ENCODE results near the gene NSUN4. TPM values are rescaled to one million over a fixed set of nuclear protein-coding genes. Genes with fewer than 3 reads are reported as not detected.

NSUN4 gene
- total RNA-seq, 4 donors from 2014 or later: 11.4 to 24.5 (median 18.4) TPM

DNA sequence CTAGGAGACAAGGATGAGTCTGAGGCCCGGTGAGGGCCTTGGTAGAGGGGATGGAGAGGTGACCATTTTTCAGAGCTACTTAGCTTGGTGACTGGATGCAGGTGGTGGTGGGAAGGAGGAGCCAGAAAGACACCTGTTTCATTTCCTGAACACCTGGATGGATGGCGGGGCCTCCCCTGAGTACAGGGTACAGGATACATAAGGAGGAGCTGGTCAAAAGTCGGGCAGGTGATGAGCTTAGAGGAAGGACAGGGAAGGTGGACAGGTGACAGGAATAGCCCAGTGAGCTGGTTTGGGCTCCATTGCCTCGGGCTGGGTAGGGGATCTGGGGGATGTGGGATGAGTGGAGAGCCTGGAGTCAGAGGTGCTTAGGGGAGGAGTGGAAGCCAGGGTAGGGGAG is 59.8 kb downstream of the NSUN4 start:
- H3K27ac ChIP-seq: no peak overlapping the region
- peaks cover 0 to 25% (median 12%) of the 10 kb centered on the region in 3 donors for H3K4me1 ChIP-seq
- no peaks in the 10 kb centered on the region for H3K9me3 ChIP-seq
- H3K27me3 ChIP-seq: no peaks in the 10 kb centered on the region
- WGBS, 2 donors (ENCODE audit: low coverage in 1 of 2): 50 to 81% methylated on average over 1 to 3 of the region's 4 CpGs
- no peaks in the 10 kb centered on the region for H3K36me3 ChIP-seq
- TF ChIP-seq CTCF (IDR thresholded peaks at IDR 0.05) (no peak), POLR2A (IDR thresholded peaks at IDR 0.05) (no peak), EP300 (IDR thresholded peaks at IDR 0.05) (no peak), POLR2AphosphoS5 (IDR thresholded peaks at IDR 0.05) (no peak)
- H3K4me3 ChIP-seq: no peak overlapping the region
- no peak for ATAC-seq

DNA sequence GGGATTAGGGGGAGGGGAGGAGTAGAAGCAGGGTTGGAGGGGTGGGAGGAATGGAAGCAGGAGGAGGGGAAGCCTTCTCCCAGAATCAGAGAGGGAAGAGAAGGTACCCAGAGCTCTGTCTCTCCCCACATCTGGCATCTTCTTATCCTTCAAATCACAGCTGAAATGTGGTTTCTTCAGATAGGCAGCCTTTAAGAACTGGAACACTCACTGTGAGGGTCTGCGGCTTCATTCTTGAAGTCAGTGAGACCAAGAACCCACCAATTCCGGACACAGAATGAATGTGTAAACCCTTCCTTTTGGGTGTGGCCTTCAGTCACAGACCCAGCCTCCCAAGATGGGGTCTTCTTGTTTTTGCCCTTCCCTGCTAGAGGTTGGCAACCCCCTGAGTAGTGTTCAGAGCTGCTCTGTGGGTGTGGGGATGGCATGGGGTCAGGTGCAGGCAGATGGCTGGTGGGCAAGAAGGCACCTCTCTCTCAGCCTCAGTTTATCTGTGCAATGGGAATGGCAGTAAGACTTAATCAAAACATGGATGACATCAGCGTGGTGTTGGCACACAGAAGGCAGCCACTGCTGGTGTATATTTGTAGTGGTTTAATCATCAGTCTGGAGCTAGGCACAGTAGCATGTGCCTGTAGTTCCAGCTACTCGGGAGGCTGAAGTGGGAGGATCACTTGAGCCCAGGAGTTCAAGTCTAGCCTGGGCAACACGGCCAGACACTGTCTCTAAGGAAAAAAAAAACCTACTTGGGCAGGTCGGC is 60.7 kb downstream of the NSUN4 start:
- 88% methylated on average over 2 of the region's 6 CpGs; no CpG with 5 or more reads in 1 of the 2 donors for WGBS, 2 donors (ENCODE audit: low coverage in 1 of 2)
- TF ChIP-seq POLR2A (IDR thresholded peaks at IDR 0.05): no peak
- TF ChIP-seq CTCF (IDR thresholded peaks at IDR 0.05): no peak
- TF ChIP-seq EP300 (IDR thresholded peaks at IDR 0.05): no peak
- no peak for TF ChIP-seq POLR2AphosphoS5 (IDR thresholded peaks at IDR 0.05)
- no peak for ATAC-seq
- Histone ChIP-seq H3K4me1 (peaks cover 0 to 25% (median 15%) of the 10 kb centered on the region in 3 donors), H3K27me3 (no peaks in the 10 kb centered on the region), H3K36me3 (no peaks in the 10 kb centered on the region), H3K27ac (peak overlapping the region in 3 of 4 donors; percentile 54 to 62 (median 60)), H3K9me3 (no peaks in the 10 kb centered on the region), H3K4me3 (no peak overlapping the region)

- no peak for TF ChIP-seq CTCF (IDR thresholded peaks at IDR 0.05)
- TF ChIP-seq POLR2AphosphoS5 (IDR thresholded peaks at IDR 0.05): peak; percentile 55
- TF ChIP-seq POLR2A (IDR thresholded peaks at IDR 0.05): no peak
- no peak for TF ChIP-seq EP300 (IDR thresholded peaks at IDR 0.05)
- peak overlapping the region in 3 of 4 donors; percentile 54 to 62 (median 60) for H3K27ac ChIP-seq
Measured at GRCh38 chr1:46401964-46402626, 61.5 kb downstream of the NSUN4 start.

DNA sequence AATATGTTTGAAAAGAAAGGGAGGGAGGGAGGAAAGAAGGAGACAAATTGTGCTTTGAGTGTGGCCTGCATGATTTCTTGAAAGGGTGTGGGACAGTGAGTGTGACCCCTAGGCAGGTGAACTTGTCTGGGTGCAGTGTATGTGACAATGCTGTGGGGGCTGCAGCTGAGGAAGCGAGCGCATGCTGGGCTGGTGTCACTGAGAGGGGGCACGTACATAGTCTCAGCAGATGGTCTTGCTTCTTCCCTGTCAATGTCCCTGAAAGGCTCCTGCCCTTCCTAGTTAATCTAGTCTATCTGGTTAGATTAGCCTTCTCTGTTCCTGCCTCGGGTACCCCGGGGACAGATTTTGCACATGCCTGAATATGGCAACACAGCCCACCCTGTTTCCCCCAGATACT is 63.3 kb downstream of the NSUN4 start:
- no peak overlapping the region for H3K4me3 ChIP-seq
- WGBS, 2 donors (ENCODE audit: low coverage in 1 of 2): 88 to 100% methylated on average over 1 to 2 of the region's 5 CpGs
- no peaks in the 10 kb centered on the region for H3K27me3 ChIP-seq
- H3K4me1 ChIP-seq: peaks cover 0 to 31% (median 17%) of the 10 kb centered on the region in 3 donors
- TF ChIP-seq POLR2A (IDR thresholded peaks at IDR 0.05) (no peak), POLR2AphosphoS5 (IDR thresholded peaks at IDR 0.05) (no peak), CTCF (IDR thresholded peaks at IDR 0.05) (no peak), EP300 (IDR thresholded peaks at IDR 0.05) (no peak)
- H3K9me3 ChIP-seq: no peaks in the 10 kb centered on the region
- peaks cover 0 to 9% of the 10 kb centered on the region in 2 donors for H3K36me3 ChIP-seq
- no peak overlapping the region for H3K27ac ChIP-seq
- ATAC-seq: no peak

More at GRCh38 chr1:46401964-46402626, 61.5 kb downstream of the NSUN4 start:
- Histone ChIP-seq H3K9me3 (no peaks in the 10 kb centered on the region), H3K27me3 (no peaks in the 10 kb centered on the region), H3K4me3 (peak overlapping the region in 1 of 2 donors; percentile 1), H3K36me3 (no peaks in the 10 kb centered on the region), H3K4me1 (peaks cover 0 to 31% (median 17%) of the 10 kb centered on the region in 3 donors)
- peak; percentile 93 for ATAC-seq
- 29% methylated on average over 3 of the region's 10 CpGs; no CpG with 5 or more reads in 1 of the 2 donors for WGBS, 2 donors (ENCODE audit: low coverage in 1 of 2)

Measured in gastroesophageal sphincter (tissue), 4 donors.